Parathyroid adenoma (tissue), 2 donors: ENCODE measurements around the gene FAM53A.
A peak's percentile ranks its signal among the peaks of the same experiment; 100 is the strongest.
"Not testable (repeated sequence)": the region's sequence is repeated elsewhere in the genome, so short reads cannot be mapped to it uniquely, and the experiment has no call there.

ENCODE experiments used
- H2AFZ ChIP-seq: fragments of 300-600 bp; sonication (generic); one replicate; pipeline ENCODE4 v1.7.0; 2017; ENCODE audit warnings: antibody characterized with exemption, mild to moderate bottlenecking
- H3K27ac ChIP-seq: fragments of 300-600 bp; sonication (generic); one replicate; pipeline ENCODE4 v1.7.0; 2017
- H3K27me3 ChIP-seq: fragments of 300-600 bp; sonication (generic); one replicate; pipeline ENCODE4 v1.7.0; 2017; ENCODE audit warnings: low read length; ENCODE audit not compliant: control insufficient read depth, insufficient read depth
- H3K36me3 ChIP-seq: fragments of 300-600 bp; sonication (generic); one replicate; pipeline ENCODE4 v1.7.0; 2017; ENCODE audit warnings: low read length; ENCODE audit not compliant: control insufficient read depth, insufficient read depth
- H3K4me1 ChIP-seq: fragments of 300-600 bp; sonication (generic); one replicate; pipeline ENCODE4 v1.7.0; 2017; ENCODE audit warnings: control low read depth
- H3K4me2 ChIP-seq: fragments of 300-600 bp; sonication (generic); one replicate; pipeline ENCODE4 v1.7.0; 2017; ENCODE audit warnings: low read length
- H3K4me3 ChIP-seq: fragments of 300-600 bp; sonication (generic); one replicate; pipeline ENCODE4 v1.7.0; 2017; ENCODE audit warnings: low read depth, low read length
- H3K79me2 ChIP-seq: fragments of 300-600 bp; sonication (generic); one replicate; pipeline ENCODE4 v1.7.0; 2017; ENCODE audit warnings: control low read depth
- H3K9ac ChIP-seq: fragments of 300-600 bp; sonication (generic); one replicate; pipeline ENCODE4 v1.7.0; 2017; ENCODE audit warnings: mild to moderate bottlenecking
- H3K9me3 ChIP-seq: fragments of 300-600 bp; sonication (generic); one replicate; pipeline ENCODE4 v1.7.0; 2017; ENCODE audit warnings: low read length; ENCODE audit not compliant: control insufficient read depth
- TF ChIP-seq, protein P1 (sequence below): fragments of 300-600 bp; sonication (generic); IDR thresholded peaks from one replicate; pipeline ENCODE4 v1.7.0; 2017; ENCODE audit warnings: antibody characterized with exemption, mild to moderate bottlenecking
- donor health status: primary hyperparathyroidism.

FAM53A gene

DNA sequence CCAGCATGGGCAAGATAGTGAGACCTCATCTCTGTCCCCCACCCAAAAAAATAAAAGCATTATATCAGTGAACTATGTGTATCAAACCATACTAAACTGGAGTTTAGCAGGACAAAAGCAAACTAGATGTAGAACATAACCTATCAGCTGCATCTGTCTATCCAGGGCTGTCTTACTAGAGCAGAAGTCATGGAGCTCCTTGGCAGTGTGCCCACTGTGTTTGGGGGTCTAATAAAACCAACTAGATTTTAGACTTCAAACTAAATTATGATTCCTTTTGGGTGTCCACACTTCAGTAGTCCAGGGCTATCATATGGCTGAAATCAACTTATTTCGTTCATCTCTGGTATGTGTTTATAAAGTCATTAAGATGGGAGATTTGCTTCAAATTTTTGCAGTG lies 19.8 kb upstream of the FAM53A start:
- H3K27ac ChIP-seq = no peak overlapping the region
- peaks cover 24% of the 10 kb centered on the region for H3K79me2 ChIP-seq
- no peak overlapping the region for H3K9ac ChIP-seq
- H2AFZ ChIP-seq = no peak overlapping the region
- H3K4me1 ChIP-seq = no peaks in the 10 kb centered on the region
- no peaks in the 10 kb centered on the region for H3K36me3 ChIP-seq
- TF ChIP-seq, protein P1, sequence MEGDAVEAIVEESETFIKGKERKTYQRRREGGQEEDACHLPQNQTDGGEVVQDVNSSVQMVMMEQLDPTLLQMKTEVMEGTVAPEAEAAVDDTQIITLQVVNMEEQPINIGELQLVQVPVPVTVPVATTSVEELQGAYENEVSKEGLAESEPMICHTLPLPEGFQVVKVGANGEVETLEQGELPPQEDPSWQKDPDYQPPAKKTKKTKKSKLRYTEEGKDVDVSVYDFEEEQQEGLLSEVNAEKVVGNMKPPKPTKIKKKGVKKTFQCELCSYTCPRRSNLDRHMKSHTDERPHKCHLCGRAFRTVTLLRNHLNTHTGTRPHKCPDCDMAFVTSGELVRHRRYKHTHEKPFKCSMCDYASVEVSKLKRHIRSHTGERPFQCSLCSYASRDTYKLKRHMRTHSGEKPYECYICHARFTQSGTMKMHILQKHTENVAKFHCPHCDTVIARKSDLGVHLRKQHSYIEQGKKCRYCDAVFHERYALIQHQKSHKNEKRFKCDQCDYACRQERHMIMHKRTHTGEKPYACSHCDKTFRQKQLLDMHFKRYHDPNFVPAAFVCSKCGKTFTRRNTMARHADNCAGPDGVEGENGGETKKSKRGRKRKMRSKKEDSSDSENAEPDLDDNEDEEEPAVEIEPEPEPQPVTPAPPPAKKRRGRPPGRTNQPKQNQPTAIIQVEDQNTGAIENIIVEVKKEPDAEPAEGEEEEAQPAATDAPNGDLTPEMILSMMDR = no peak
- H3K9me3 ChIP-seq = no peaks in the 10 kb centered on the region
- no peak overlapping the region for H3K4me2 ChIP-seq
- no peak overlapping the region for H3K4me3 ChIP-seq
- no peaks in the 10 kb centered on the region for H3K27me3 ChIP-seq

DNA sequence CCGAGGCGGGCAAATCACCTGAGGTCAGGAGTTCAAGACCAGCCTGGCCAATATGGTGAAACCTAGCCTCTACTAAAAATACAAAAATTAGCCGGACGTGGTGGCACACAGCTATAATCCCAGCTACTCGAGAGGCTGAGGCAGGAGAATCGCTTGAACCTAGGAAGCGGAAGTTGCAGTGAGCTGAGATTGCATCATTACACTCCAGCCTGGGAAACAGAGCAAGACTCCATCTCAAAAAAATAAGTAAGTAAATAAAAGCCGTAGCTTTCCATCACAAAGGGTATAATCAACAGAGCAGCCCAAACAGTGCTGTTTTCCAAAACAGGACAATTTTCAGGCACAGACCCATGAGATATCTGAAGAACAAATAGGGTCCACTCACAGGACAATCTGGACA lies 17.6 kb upstream of the FAM53A start:
- not testable (repeated sequence) for H3K36me3 ChIP-seq, H3K27ac ChIP-seq, H2AFZ ChIP-seq, H3K27me3 ChIP-seq, H3K9ac ChIP-seq, H3K9me3 ChIP-seq, H3K4me1 ChIP-seq, H3K4me3 ChIP-seq, H3K4me2 ChIP-seq
- H3K79me2 ChIP-seq = peaks cover 24% of the 10 kb centered on the region

DNA sequence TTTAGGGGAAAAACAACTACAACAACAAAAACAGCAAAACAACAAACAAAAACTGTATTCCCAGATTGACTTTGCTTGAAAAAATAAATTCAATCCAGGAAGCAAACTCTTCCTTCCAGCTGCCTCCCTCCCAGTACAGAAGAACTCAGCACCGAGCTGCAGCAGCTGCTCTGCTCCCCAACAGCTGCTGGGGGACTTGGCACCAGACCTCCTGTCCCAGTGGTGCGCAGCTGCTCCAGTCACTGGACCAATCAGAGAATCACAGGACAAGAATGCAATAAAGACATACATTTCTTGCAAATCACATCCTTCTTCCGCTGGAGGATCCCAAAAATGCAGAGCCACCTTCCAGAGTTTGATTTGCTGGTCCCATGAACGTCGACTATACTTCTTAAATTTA lies 11.8 kb upstream of the FAM53A start:
- Histone ChIP-seq H2AFZ (no peak overlapping the region), H3K79me2 (peaks cover 2% of the 10 kb centered on the region), H3K9ac (no peak overlapping the region)

DNA sequence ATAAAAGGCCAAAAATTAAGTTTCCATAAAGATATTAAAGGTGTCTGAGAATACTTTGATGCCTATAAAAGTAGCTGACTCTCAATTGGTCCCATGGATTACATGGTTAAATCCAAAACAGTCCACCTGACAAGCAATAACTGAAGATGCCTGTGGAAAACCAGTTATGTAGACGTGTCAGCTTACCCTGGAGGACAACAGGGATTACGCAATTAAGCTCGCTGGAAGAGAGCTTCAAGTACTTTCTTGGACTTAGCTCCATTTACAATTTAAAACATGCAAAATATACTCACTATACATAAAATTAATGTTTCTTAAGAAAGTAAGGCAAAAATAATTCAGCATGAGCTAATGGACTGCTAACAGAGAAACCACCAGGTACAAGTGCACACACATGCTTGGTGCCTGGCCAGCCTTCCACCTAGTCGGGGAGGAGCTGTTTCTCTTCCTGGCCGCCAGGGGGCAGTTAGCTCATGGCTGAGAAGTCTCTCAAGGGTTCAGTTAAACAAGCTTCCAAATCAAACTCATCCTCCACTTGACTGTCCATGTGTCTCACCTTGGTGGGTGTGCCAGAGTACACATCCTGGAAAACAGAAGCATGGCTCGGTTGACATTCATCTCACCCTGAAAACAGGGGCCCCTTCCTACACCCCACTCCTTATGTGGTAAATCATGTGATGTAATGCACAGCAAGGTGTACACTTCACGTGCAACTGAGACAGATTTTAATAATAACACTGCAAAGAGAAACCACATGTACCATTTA lies 9.2 kb upstream of the FAM53A start:
- no peaks in the 10 kb centered on the region for H3K36me3 ChIP-seq
- no peak overlapping the region for H3K4me2 ChIP-seq
- H3K9me3 ChIP-seq = no peaks in the 10 kb centered on the region
- TF ChIP-seq, protein P1 = peak; percentile 78
- H3K27me3 ChIP-seq = no peaks in the 10 kb centered on the region
- H3K27ac ChIP-seq = no peak overlapping the region
- no peaks in the 10 kb centered on the region for H3K4me1 ChIP-seq
- H3K9ac ChIP-seq = no peak overlapping the region
- no peaks in the 10 kb centered on the region for H3K79me2 ChIP-seq
- H3K4me3 ChIP-seq = no peak overlapping the region
- H2AFZ ChIP-seq = no peak overlapping the region

More for the DNA sequence above, 11.8 kb upstream of the FAM53A start:
- Histone ChIP-seq H3K27ac (no peak overlapping the region), H3K4me1 (no peaks in the 10 kb centered on the region), H3K4me2 (no peak overlapping the region), H3K9me3 (no peaks in the 10 kb centered on the region), H3K36me3 (no peaks in the 10 kb centered on the region), H3K27me3 (no peaks in the 10 kb centered on the region), H3K4me3 (no peak overlapping the region)
- TF ChIP-seq, protein P1 = no peak

DNA sequence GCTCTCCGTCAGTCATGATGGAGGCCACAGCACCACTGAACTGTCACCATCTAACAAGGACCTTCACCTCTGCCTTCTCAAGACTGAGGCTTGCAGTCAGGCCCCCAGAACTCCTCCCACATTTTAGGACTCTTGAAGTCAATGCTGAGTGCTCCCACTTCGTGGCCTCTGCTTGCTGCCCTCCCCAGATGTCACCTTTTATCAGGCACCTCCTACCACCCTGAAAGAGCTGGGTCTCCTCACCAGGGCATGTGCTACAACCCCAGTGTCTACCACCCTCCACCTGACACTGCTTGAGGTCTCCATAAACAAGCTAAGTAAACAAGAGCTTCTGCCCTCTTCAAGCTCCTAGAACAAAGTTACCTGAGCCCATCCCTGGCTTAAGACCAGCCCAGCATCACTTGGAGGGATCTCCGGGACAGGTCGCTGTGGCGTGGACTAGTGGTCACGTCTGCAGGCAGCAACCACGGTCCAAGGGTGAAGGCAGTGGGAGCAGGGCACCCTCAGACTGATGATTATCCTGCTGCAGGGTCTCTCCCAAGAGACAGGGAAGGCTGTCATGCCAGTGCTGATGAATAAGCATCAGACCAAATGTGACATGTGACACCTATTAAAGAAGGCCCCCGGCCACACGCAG lies 7.7 kb upstream of the FAM53A start:
- H3K79me2 ChIP-seq = no peaks in the 10 kb centered on the region
- no peaks in the 10 kb centered on the region for H3K9me3 ChIP-seq
- TF ChIP-seq, protein P1 = no peak
- H3K27ac ChIP-seq = no peak overlapping the region
- no peaks in the 10 kb centered on the region for H3K36me3 ChIP-seq
- no peak overlapping the region for H3K4me3 ChIP-seq
- H3K4me2 ChIP-seq = no peak overlapping the region
- H3K27me3 ChIP-seq = no peaks in the 10 kb centered on the region
- H3K9ac ChIP-seq = no peak overlapping the region
- no peaks in the 10 kb centered on the region for H3K4me1 ChIP-seq
- H2AFZ ChIP-seq = no peak overlapping the region
